Measurements from ENCODE around the gene TSPAN1.
A peak's percentile ranks its signal among the peaks of the same experiment; 100 is the strongest.

The TSPAN1 gene

DNA sequence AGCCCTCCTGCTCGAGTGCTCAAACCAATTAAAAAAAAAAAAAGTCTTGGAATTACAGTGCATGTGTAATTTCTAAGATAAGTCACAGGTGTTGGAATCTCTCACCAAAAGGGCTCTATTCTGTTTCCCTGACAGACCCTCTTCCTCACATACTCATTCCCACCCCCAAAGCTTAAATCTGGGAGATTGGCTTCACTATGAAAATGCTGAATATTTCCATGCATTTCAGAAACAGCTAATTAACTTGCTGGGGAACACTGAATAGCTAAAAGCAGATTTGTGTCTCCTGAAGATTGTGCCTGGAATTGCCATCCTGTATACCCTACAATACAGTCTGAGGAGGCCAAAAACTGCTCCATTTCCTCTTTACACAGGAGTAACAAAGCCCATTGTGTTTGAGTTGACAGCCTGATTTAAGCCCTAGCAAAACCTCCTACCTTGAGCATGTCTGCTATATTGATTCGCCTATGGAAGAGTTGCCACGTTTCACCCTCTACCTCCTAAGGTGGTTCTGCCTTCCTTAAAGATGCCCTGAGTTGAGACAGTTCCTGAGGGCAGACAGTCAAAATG is 41.0 kb upstream of the TSPAN1 start:
- 0 out of 2 replicates have a peak, but pooled peaks have one; percentile 8 for TF ChIP-seq YY1 (IDR thresholded peaks at IDR 0.05; ENCODE audit: low read depth)
- no peak for TF ChIP-seq REST (IDR thresholded peaks at IDR 0.05; ENCODE audit: low read depth)
- no peak for TF ChIP-seq TAF1 (IDR thresholded peaks at IDR 0.05; ENCODE audit: low read depth)
- 0 out of 2 replicates have a peak, but pooled peaks have one; percentile 16 for TF ChIP-seq MAX (IDR thresholded peaks at IDR 0.05)

- no peak for TF ChIP-seq YY1 (IDR thresholded peaks at IDR 0.05; ENCODE audit: low read depth)
- TF ChIP-seq TEAD4 (IDR thresholded peaks at IDR 0.05) = no peak
- no peak for TF ChIP-seq MAX (IDR thresholded peaks at IDR 0.05)
- TF ChIP-seq TAF1 (IDR thresholded peaks at IDR 0.05; ENCODE audit: low read depth) = no peak
- TF ChIP-seq NFIC (IDR thresholded peaks at IDR 0.05) = peak; percentile 78; the same call in 1 of the 2 replicates
- peak; percentile 42; the same call in 1 of the 2 replicates for TF ChIP-seq EP300 (IDR thresholded peaks at IDR 0.05; ENCODE audit: borderline replicate concordance)
- 0 out of 2 replicates have a peak, but pooled peaks have one; percentile 6 for TF ChIP-seq CEBPB (IDR thresholded peaks at IDR 0.05)
- TF ChIP-seq TCF12 (IDR thresholded peaks at IDR 0.05; ENCODE audit: low read depth) = no peak
Measured at GRCh38 chr1:46134660-46135331, 40.1 kb upstream of the TSPAN1 start.

DNA sequence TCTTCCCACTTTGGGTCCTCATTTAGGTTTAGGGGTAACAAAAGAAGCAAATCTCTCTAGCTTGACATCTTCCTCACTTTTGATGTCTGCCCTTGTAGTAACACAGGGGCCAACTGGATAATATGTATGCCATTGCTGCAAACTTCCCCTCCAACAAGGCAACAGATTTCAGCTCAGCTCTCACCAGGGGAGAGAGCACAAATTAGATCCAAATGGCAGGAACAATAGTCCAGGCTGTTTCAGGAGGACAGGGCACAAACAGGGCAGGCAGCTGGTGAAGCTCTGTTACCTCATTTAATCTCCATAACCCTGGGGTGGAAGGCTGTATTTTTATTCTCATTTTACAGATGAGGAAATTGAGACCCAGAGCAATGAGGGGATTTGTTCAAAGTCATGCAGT is 38.2 kb upstream of the TSPAN1 start:
- no peak for TF ChIP-seq YY1 (IDR thresholded peaks at IDR 0.05; ENCODE audit: low read depth)
- TF ChIP-seq CEBPB (IDR thresholded peaks at IDR 0.05) = no peak
- TF ChIP-seq RAD21 (IDR thresholded peaks at IDR 0.05; ENCODE audit: low read depth) = no peak
- no peak for TF ChIP-seq ZBTB7A (IDR thresholded peaks at IDR 0.05; ENCODE audit: low read depth)
- no peak for TF ChIP-seq FOXM1 (IDR thresholded peaks at IDR 0.05; ENCODE audit: borderline replicate concordance, low read depth)
- no peak for TF ChIP-seq NFIC (IDR thresholded peaks at IDR 0.05)
- TF ChIP-seq CREB1 (IDR thresholded peaks at IDR 0.05; ENCODE audit: low read depth) = no peak
- no peak for TF ChIP-seq EGR1 (IDR thresholded peaks at IDR 0.05)
- no peak for TF ChIP-seq REST (IDR thresholded peaks at IDR 0.05; ENCODE audit: low read depth)

GRCh38 chr1:46137916-46138315 is 37.0 kb upstream of the TSPAN1 start:
- no peak for TF ChIP-seq EGR1 (IDR thresholded peaks at IDR 0.05)
- TF ChIP-seq NFIC (IDR thresholded peaks at IDR 0.05) = no peak

DNA sequence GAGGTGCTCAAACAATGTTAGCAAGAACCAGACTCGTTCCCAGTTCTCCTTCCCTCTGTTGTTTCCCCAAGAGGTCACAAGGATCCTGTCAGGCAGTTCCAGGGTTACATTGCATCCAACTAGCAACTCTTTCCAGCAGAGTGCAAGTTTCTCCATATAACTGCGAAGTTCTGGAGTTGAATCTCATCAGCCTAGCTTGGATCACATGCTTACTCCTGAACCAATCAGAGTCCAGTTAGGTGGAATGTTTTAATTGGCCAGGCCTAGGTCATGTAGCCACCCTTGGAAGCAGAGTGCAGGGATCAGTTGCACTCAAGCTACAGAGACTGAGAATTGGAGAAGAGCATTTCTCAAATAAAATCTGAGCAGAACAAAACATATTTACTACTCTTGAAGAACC is 26.6 kb upstream of the TSPAN1 start:
- TF ChIP-seq MAX (IDR thresholded peaks at IDR 0.05) (no peak), YY1 (IDR thresholded peaks at IDR 0.05; ENCODE audit: low read depth) (no peak), ZBTB7A (IDR thresholded peaks at IDR 0.05; ENCODE audit: low read depth) (no peak), CEBPB (IDR thresholded peaks at IDR 0.05) (no peak), TCF12 (IDR thresholded peaks at IDR 0.05; ENCODE audit: low read depth) (no peak)
- TF ChIP-seq, protein P1, sequence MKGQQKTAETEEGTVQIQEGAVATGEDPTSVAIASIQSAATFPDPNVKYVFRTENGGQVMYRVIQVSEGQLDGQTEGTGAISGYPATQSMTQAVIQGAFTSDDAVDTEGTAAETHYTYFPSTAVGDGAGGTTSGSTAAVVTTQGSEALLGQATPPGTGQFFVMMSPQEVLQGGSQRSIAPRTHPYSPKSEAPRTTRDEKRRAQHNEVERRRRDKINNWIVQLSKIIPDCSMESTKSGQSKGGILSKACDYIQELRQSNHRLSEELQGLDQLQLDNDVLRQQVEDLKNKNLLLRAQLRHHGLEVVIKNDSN (IDR thresholded peaks at IDR 0.05) = peak; percentile 70

DNA sequence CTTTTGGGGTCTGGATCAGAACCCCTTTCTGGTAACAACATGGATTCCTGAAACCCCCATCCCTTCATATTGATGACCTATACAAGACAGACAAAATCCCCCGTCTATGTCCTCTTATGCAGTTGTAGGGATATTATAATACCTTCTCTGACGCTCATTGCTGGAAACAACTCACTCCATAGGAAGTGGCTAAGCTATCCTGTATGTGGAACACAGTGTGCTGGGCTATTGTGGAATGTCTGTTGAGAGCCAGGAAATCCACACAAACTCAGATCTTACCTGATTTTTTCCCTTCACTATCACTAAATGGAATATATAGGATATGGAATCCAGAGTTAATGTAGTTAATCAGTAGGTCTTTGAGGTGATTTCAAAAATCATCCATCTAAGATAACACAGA is 24.8 kb upstream of the TSPAN1 start:
- no peak for TF ChIP-seq EGR1 (IDR thresholded peaks at IDR 0.05)
- no peak for TF ChIP-seq REST (IDR thresholded peaks at IDR 0.05; ENCODE audit: low read depth)
- no peak for TF ChIP-seq TCF12 (IDR thresholded peaks at IDR 0.05; ENCODE audit: low read depth)
- no peak for TF ChIP-seq CREB1 (IDR thresholded peaks at IDR 0.05; ENCODE audit: low read depth)
- no peak for TF ChIP-seq YY1 (IDR thresholded peaks at IDR 0.05; ENCODE audit: low read depth)
- TF ChIP-seq FOXM1 (IDR thresholded peaks at IDR 0.05; ENCODE audit: borderline replicate concordance, low read depth) = no peak
- TF ChIP-seq EP300 (IDR thresholded peaks at IDR 0.05; ENCODE audit: borderline replicate concordance) = no peak
- TF ChIP-seq ZBTB7A (IDR thresholded peaks at IDR 0.05; ENCODE audit: low read depth) = no peak
- TF ChIP-seq TEAD4 (IDR thresholded peaks at IDR 0.05) = no peak
- TF ChIP-seq RAD21 (IDR thresholded peaks at IDR 0.05; ENCODE audit: low read depth) = no peak
- TF ChIP-seq, protein P1 (IDR thresholded peaks at IDR 0.05) = no peak
- no peak for TF ChIP-seq MAX (IDR thresholded peaks at IDR 0.05)
- no peak for TF ChIP-seq TAF1 (IDR thresholded peaks at IDR 0.05; ENCODE audit: low read depth)
